HCT116 (cell line): ENCODE results near the gene YARS2. TPM values are rescaled to one million over a fixed set of nuclear protein-coding genes. Genes with fewer than 3 reads are reported as not detected.

ENCODE experiments used
- ATAC-seq: fragments of 200-7000 bp; cut with Tn5 transposase; 2 replicates; pipeline ENCODE4 v1.9.1; 2020; ENCODE audit warnings: mild to moderate bottlenecking, moderate library complexity
- BruUV-seq: library from RNA; stranded (reverse); fragments of 400-500 nt; replicated peaks from 2 replicates; lab custom pipeline; 2021; lab: Mats Ljungman, UMichigan
- CTCF ChIA-PET: fragments of 300-600 bp; sonication (Branson Sonifier 250); formaldehyde crosslinking; loops from one replicate; lab custom pipeline; 2021; ENCODE audit warnings: antibody characterized with exemption; lab: Charles Lee
- POLR2A ChIA-PET: fragments of 300-600, 350-600 bp; sonication (Branson Sonifier 250); formaldehyde crosslinking; loops from one replicate; lab custom pipeline; 2021; ENCODE audit warnings: antibody characterized with exemption; lab: Charles Lee
- RAD21 ChIA-PET, 2 experiments: fragments of 300-600 bp; sonication (Branson Sonifier 250); formaldehyde crosslinking; loops; one replicate each; lab custom pipeline; 2023; ENCODE audit warnings: low total read pairs in 2 of 2; ENCODE audit not compliant: uncharacterized antibody in 2 of 2, unreplicated experiment in 2 of 2, low non-redundant PET in 1 of 2; lab: Charles Lee
- DNase-seq: peaks from one replicate; pipeline ENCODE4 v3.0.0-alpha.2; 2010; ENCODE audit warnings: low read depth, low spot score
- H2AFZ ChIP-seq: fragments of 200-600 bp; shearing (Covaris generic), sonication (generic); 2 replicates; pipeline ENCODE4 v1.6.1; 2017; ENCODE audit warnings: low read depth, mixed run types, mixed read lengths, antibody characterized with exemption, low read length; ENCODE audit not compliant: poor library complexity, severe bottlenecking
- H3K27ac ChIP-seq: 2 replicates; pipeline ENCODE4 v1.5.1; 2012; ENCODE audit warnings: low read depth, low read length
- H3K27me3 ChIP-seq: fragments of 200-600 bp; sonication (generic); 2 replicates; pipeline ENCODE4 v1.6.1; 2016; ENCODE audit warnings: mixed run types, low read length, mixed read lengths; ENCODE audit not compliant: insufficient read depth
- H3K36me3 ChIP-seq, 2 experiments: fragments of 200-500 bp in 1 of 2; fragments of 200-600 bp in 1 of 2; sonication (Bioruptor generic) in 1 of 2; sonication (generic) in 1 of 2; 2 replicates each; pipeline versions ENCODE4 v1.5.1 to v1.6.1; 2014 to 2016; ENCODE audit warnings: low read length in 2 of 2, inconsistent platforms in 1 of 2, mixed read lengths in 1 of 2, mixed run types in 1 of 2; ENCODE audit not compliant: insufficient read depth in 2 of 2, control insufficient read depth in 1 of 2
- H3K4me1 ChIP-seq, 2 experiments: fragments of 200-600 bp in 1 of 2; sonication (generic) in 1 of 2; 2 replicates each; pipeline versions ENCODE4 v1.5.1 to v1.6.1; 2012 to 2017; ENCODE audit warnings: low read length in 2 of 2, inconsistent platforms in 1 of 2, mild to moderate bottlenecking in 1 of 2, mixed read lengths in 1 of 2, mixed run types in 1 of 2, moderate library complexity in 1 of 2; ENCODE audit not compliant: insufficient read depth in 2 of 2, control insufficient read depth in 1 of 2
- H3K4me2 ChIP-seq: fragments of 200-600 bp; sonication (generic); 2 replicates; pipeline ENCODE4 v1.6.1; 2017; ENCODE audit warnings: mixed run types, low read length, mixed read lengths
- H3K4me3 ChIP-seq, 2 experiments: fragments of 200-600 bp in 1 of 2; sonication (generic) in 1 of 2; replicated peaks in 1 of 2; 2 replicates each; pipeline ENCODE4 v1.5.1; 2011 to 2016; ENCODE audit warnings: low read length in 2 of 2, control low read depth in 1 of 2, low read depth in 1 of 2, mild to moderate bottlenecking in 1 of 2, mixed read lengths in 1 of 2, mixed run types in 1 of 2
- H3K79me2 ChIP-seq: fragments of 200-600 bp; sonication (generic); 2 replicates; pipeline ENCODE4 v1.6.1; 2017; ENCODE audit warnings: mild to moderate bottlenecking, mixed run types, low read length, moderate library complexity, mixed read lengths; ENCODE audit not compliant: insufficient read depth
- H3K9ac ChIP-seq: fragments of 200-600 bp; sonication (generic); 2 replicates; pipeline ENCODE4 v1.6.1; 2016; ENCODE audit warnings: low read length, mixed read lengths
- H3K9me2 ChIP-seq: fragments of 200-600 bp; sonication (generic), shearing (Covaris generic); 2 replicates; pipeline ENCODE4 v1.6.1; 2017; ENCODE audit warnings: mixed run types, mild to moderate bottlenecking, moderate library complexity; ENCODE audit not compliant: insufficient read depth
- H3K9me3 ChIP-seq, 2 experiments: fragments of 200-500 bp in 1 of 2; fragments of 200-600 bp in 1 of 2; sonication (Bioruptor generic) in 1 of 2; sonication (generic) in 1 of 2; 2 replicates each; pipeline ENCODE4 v1.6.1; 2014 to 2017; ENCODE audit warnings: low read length in 2 of 2, mixed read lengths in 2 of 2, inconsistent platforms in 1 of 2, low read depth in 1 of 2, mild to moderate bottlenecking in 1 of 2, mixed run types in 1 of 2, moderate library complexity in 1 of 2; ENCODE audit not compliant: control insufficient read depth in 1 of 2, insufficient read depth in 1 of 2
- H4K20me1 ChIP-seq: fragments of 200-600 bp; sonication (generic), shearing (Covaris generic); 2 replicates; pipeline ENCODE4 v1.6.1; 2017; ENCODE audit warnings: mixed run types, mild to moderate bottlenecking, moderate library complexity; ENCODE audit not compliant: insufficient read depth
- CBX3 ChIP-seq: IDR thresholded peaks from 2 replicates; pipeline ENCODE4 v1.6.1; 2012; ENCODE audit warnings: low read depth
- CEBPB ChIP-seq: IDR thresholded peaks from 2 replicates; pipeline ENCODE4 v1.6.1; 2012; ENCODE audit warnings: low read depth
- JUND ChIP-seq: IDR thresholded peaks from 2 replicates; pipeline ENCODE4 v1.6.1; 2012
- POLR2A ChIP-seq: IDR thresholded peaks from 2 replicates; pipeline ENCODE4 v1.7.0; 2011; ENCODE audit warnings: borderline replicate concordance; ENCODE audit not compliant: insufficient read depth, insufficient read length; ENCODE audit errors: extremely low read depth
- POLR2AphosphoS5 ChIP-seq: IDR thresholded peaks from 2 replicates; pipeline ENCODE4 v1.6.1; 2011; ENCODE audit warnings: mild to moderate bottlenecking, low read depth, low read length, moderate library complexity
- RAD21 ChIP-seq: IDR thresholded peaks from 2 replicates; pipeline ENCODE4 v1.6.1; 2012; ENCODE audit warnings: low read depth, mild to moderate bottlenecking
- SIN3A ChIP-seq: IDR thresholded peaks from 2 replicates; pipeline ENCODE4 v1.6.1; 2012; ENCODE audit warnings: low read depth
- SP1 ChIP-seq: IDR thresholded peaks from 2 replicates; pipeline ENCODE4 v1.6.1; 2012; ENCODE audit warnings: low read depth
- SRF ChIP-seq: IDR thresholded peaks from 2 replicates; pipeline ENCODE4 v1.6.1; 2012; ENCODE audit warnings: low read depth
- YY1 ChIP-seq: IDR thresholded peaks from 2 replicates; pipeline ENCODE4 v1.6.1; 2011; ENCODE audit warnings: low read length, low read depth, moderate library complexity, mild to moderate bottlenecking; ENCODE audit not compliant: insufficient replicate concordance; ENCODE audit errors: extremely low read depth
- ZFX ChIP-seq: fragments of 450-650 bp; IDR thresholded peaks from 2 replicates; pipeline ENCODE4 v1.6.1; 2017
- intact Hi-C: fragments of 100-400 bp; cut with micrococcal nuclease; formaldehyde crosslinking; loops from 2 replicates; pipeline ENCODE4 v1.10.0; 2022
- total RNA-seq: library from RNA; stranded (reverse); gene quantifications from one replicate; pipeline ENCODE4 v1.2.1, GENCODE V29; 2021; ENCODE audit not compliant: unreplicated experiment
- TF ChIP-seq, protein P1 (sequence below): IDR thresholded peaks from 2 replicates; pipeline ENCODE4 v1.6.1; 2011; ENCODE audit warnings: mild to moderate bottlenecking, low read length, moderate library complexity; ENCODE audit not compliant: insufficient replicate concordance; ENCODE audit errors: extremely low read depth
- TF ChIP-seq, protein P2 (sequence below): IDR thresholded peaks from 2 replicates; pipeline ENCODE4 v1.6.1; 2012
- TF ChIP-seq, protein P3 (sequence below), 3 experiments: fragments of 200-600 bp in 1 of 3; sonication (generic) in 1 of 3; IDR thresholded peaks in 2 of 3; conservative IDR thresholded peaks in 1 of 3; 2 replicates each; pipeline ENCODE4 v1.5.1; 2012 to 2017; ENCODE audit warnings: low read depth in 2 of 3, low read length in 2 of 3, antibody characterized with exemption in 1 of 3, borderline replicate concordance in 1 of 3, control low read depth in 1 of 3, mild to moderate bottlenecking in 1 of 3, mixed read lengths in 1 of 3, mixed run types in 1 of 3, moderate library complexity in 1 of 3; ENCODE audit not compliant: insufficient read depth in 1 of 3
- TF ChIP-seq, protein P4 (sequence below): IDR thresholded peaks from 2 replicates; pipeline ENCODE4 v1.6.1; 2012

The YARS2 gene
- total RNA-seq, 1 experiment from 2014 or later = 26.7 TPM

DNA sequence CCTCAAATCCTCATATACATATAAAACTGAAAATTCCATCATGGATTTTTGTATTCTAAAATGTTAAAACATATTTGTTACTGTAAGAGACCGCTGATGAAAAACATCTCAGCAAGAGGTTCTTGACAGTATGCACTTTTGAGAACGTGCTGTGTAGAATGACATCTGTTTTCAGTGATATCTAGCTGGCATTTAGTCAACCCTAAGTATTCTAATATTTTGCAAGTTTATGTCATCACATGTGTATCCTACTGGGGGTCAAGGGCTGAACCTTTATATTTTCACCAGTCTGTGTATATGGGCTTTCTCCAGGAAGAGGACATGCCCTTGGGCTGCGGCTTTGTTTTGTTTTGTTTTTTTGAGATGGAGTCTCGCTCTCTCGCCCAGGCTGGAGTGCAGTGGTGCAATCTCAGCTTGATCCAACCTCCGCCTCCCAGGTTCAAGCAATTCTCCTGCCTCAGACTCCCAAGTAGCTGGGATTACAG lies 22.0 kb upstream of the YARS2 start:
- Histone ChIP-seq H3K27ac (no peak overlapping the region), H3K4me2 (no peak overlapping the region), H3K9me3 (no peaks in the 10 kb centered on the region), H3K79me2 (no peaks in the 10 kb centered on the region), H3K9me2 (no peaks in the 10 kb centered on the region), H3K4me3 (no peak overlapping the region), H3K27me3 (no peaks in the 10 kb centered on the region), H4K20me1 (no peaks in the 10 kb centered on the region), H3K36me3 (no peaks in the 10 kb centered on the region), H3K9ac (no peak overlapping the region), H3K4me1 (no peaks in the 10 kb centered on the region), H2AFZ (no peak overlapping the region)
- BruUV-seq = no TSS peak
- POLR2A ChIA-PET = no interaction called here
- ATAC-seq = no peak
- DNase-seq = no peak
- CTCF ChIA-PET = interaction anchor here (1.9 kb wide), 1 partner anchor 22 kb away, joined by 4 read pairs; the partner anchor contains the start of gene YARS2
- TF ChIP-seq CBX3 = no peak
- TF ChIP-seq JUND = no peak
- TF ChIP-seq, protein P1, sequence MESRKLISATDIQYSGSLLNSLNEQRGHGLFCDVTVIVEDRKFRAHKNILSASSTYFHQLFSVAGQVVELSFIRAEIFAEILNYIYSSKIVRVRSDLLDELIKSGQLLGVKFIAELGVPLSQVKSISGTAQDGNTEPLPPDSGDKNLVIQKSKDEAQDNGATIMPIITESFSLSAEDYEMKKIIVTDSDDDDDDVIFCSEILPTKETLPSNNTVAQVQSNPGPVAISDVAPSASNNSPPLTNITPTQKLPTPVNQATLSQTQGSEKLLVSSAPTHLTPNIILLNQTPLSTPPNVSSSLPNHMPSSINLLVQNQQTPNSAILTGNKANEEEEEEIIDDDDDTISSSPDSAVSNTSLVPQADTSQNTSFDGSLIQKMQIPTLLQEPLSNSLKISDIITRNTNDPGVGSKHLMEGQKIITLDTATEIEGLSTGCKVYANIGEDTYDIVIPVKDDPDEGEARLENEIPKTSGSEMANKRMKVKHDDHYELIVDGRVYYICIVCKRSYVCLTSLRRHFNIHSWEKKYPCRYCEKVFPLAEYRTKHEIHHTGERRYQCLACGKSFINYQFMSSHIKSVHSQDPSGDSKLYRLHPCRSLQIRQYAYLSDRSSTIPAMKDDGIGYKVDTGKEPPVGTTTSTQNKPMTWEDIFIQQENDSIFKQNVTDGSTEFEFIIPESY = no peak
- RAD21 ChIA-PET = no interaction called here
- intact Hi-C loops = no loop called here

DNA sequence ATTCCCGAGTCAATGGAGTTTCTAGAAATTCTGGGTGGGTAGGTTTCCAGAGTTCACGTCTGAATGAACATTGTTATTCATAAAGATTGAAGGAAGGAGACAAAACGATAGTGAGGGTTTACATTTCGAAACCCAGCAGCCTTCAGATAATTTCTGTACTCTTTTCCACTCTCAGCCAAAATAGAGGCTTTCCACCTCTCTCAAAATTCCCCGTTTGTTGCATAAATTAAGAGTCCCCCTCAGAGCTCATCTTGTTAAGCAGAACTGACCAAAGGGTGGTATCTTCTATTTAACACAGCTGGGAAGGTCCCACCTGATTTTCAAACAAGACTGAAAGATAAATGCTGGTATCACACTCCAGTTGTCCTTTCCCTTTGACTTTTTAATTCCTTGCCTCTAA lies 21.5 kb upstream of the YARS2 start:
- no peaks in the 10 kb centered on the region for H3K9me3 ChIP-seq
- RAD21 ChIA-PET = no interaction called here
- no peak overlapping the region for H3K4me3 ChIP-seq
- POLR2A ChIA-PET = no interaction called here
- TF ChIP-seq POLR2AphosphoS5 = no peak
- TF ChIP-seq CBX3 = no peak
- TF ChIP-seq, protein P1 = no peak
- TF ChIP-seq JUND = no peak
- no peak for TF ChIP-seq RAD21
- no peak for TF ChIP-seq SP1
- TF ChIP-seq, protein P2, sequence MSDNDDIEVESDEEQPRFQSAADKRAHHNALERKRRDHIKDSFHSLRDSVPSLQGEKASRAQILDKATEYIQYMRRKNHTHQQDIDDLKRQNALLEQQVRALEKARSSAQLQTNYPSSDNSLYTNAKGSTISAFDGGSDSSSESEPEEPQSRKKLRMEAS = no peak
- no peak for TF ChIP-seq CEBPB
- no peak for TF ChIP-seq POLR2A
- no peak for TF ChIP-seq SIN3A
- TF ChIP-seq, protein P3, sequence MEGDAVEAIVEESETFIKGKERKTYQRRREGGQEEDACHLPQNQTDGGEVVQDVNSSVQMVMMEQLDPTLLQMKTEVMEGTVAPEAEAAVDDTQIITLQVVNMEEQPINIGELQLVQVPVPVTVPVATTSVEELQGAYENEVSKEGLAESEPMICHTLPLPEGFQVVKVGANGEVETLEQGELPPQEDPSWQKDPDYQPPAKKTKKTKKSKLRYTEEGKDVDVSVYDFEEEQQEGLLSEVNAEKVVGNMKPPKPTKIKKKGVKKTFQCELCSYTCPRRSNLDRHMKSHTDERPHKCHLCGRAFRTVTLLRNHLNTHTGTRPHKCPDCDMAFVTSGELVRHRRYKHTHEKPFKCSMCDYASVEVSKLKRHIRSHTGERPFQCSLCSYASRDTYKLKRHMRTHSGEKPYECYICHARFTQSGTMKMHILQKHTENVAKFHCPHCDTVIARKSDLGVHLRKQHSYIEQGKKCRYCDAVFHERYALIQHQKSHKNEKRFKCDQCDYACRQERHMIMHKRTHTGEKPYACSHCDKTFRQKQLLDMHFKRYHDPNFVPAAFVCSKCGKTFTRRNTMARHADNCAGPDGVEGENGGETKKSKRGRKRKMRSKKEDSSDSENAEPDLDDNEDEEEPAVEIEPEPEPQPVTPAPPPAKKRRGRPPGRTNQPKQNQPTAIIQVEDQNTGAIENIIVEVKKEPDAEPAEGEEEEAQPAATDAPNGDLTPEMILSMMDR (IDR thresholded peaks at IDR 0.05 in 2 of 3, conservative IDR thresholded peaks at IDR 0.05 in 1 of 3; ENCODE audit: borderline replicate concordance in 1 of 3, insufficient read depth in 1 of 3, low read depth in 2 of 3, low read length in 2 of 3) = no peak
- no peak for TF ChIP-seq SRF
- TF ChIP-seq, protein P4, sequence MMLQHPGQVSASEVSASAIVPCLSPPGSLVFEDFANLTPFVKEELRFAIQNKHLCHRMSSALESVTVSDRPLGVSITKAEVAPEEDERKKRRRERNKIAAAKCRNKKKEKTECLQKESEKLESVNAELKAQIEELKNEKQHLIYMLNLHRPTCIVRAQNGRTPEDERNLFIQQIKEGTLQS = no peak
- no peak for TF ChIP-seq YY1
- TF ChIP-seq ZFX = no peak
- TF ChIP-seq, all 23 proteins: peak for 0
- Histone ChIP-seq H3K79me2 (no peaks in the 10 kb centered on the region), H3K27ac (no peak overlapping the region), H3K4me1 (no peaks in the 10 kb centered on the region), H3K9me2 (no peaks in the 10 kb centered on the region), H3K36me3 (no peaks in the 10 kb centered on the region), H4K20me1 (no peaks in the 10 kb centered on the region), H2AFZ (no peak overlapping the region), H3K27me3 (no peaks in the 10 kb centered on the region), H3K9ac (no peak overlapping the region), H3K4me2 (no peak overlapping the region)
- CTCF ChIA-PET = interaction anchor here (1.9 kb wide), 1 partner anchor 21 kb away, joined by 4 read pairs; the partner anchor contains the start of gene YARS2
- no TSS peak for BruUV-seq
- ATAC-seq = no peak
- no peak for DNase-seq
- intact Hi-C loops = no loop called here
